Measurements from ENCODE around the gene PRPH. TPM values are rescaled to one million over a fixed set of nuclear protein-coding genes. Genes with fewer than 3 reads are reported as not detected.

Gene PRPH
- not detected in 2 replicates for total RNA-seq

DNA sequence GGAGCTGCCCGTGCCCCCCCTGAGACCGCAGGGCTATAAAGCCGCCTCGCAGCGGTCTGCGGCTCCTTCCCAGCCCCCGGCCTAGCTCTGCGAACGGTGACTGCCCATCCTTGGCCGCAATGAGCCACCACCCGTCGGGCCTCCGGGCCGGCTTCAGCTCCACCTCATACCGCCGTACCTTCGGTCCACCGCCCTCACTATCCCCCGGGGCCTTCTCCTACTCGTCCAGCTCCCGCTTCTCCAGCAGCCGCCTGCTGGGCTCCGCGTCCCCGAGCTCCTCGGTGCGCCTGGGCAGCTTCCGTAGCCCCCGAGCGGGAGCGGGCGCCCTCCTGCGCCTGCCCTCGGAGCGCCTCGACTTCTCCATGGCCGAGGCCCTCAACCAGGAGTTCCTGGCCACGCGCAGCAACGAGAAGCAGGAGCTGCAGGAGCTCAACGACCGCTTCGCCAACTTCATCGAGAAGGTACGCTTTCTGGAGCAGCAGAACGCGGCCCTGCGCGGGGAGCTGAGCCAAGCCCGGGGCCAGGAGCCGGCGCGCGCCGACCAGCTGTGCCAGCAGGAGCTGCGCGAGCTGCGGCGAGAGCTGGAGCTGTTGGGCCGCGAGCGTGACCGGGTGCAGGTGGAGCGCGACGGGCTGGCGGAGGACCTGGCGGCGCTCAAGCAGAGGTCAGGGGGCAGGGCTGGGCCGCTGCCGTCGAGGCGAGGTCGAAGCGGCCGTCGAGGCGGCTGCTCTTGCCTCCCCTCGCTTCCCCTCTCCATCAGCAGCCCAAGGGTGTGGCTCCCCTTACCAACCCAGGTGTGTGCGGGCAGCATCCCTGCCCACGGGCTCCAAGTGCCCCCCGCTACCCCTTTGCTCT is at the start of gene PRPH:
PRPH (plus strand) TSS at position 66 of the 855 bp plus-strand sequence; CDS start at position 120, 54 bp downstream.

GRCh38 chr12:49264873-49265792 is 29.8 kb upstream of the PRPH start, which contains the start of gene TUBA1C:
Gene TUBA1C, plus strand, starts transcription at chr12:49265082. Its CDS starts 100 bp downstream, at chr12:49265182.

GRCh38 chr12:49322708-49323523 is 28.0 kb downstream of the PRPH start, which contains the start of gene TROAP:
Gene TROAP, plus strand, starts transcription at chr12:49323255. Its CDS starts 354 bp downstream, at chr12:49323609.

GRCh38 chr12:49336645-49337584 is 42.0 kb downstream of the PRPH start, which contains the start of gene C1QL4:
Gene C1QL4, minus strand, starts transcription at chr12:49337188. Its CDS starts 711 bp downstream, at chr12:49336477.

GRCh38 chr12:49346659-49347310 is 51.8 kb downstream of the PRPH start, which contains the start of gene DNAJC22:
Gene DNAJC22, plus strand, starts transcription at chr12:49346888. Its CDS starts 1,985 bp downstream, at chr12:49348873.

Other genes starting within 250 kb of the PRPH start
- 32.1 and 41.2 TPM in 2 replicates for gene KMT2D, start 234.4 kb upstream of the PRPH start, total RNA-seq
- gene RHEBL1, start 225.2 kb upstream of the PRPH start, total RNA-seq: not detected in 2 replicates
- under 0.01 TPM in 1 of 2 replicates, not detected in the other for gene DHH, start 200.3 kb upstream of the PRPH start, total RNA-seq
- gene LMBR1L, start 184.3 kb upstream of the PRPH start, total RNA-seq: 41.3 and 81.3 TPM in 2 replicates
- gene TUBA1B, start 163.8 kb upstream of the PRPH start, total RNA-seq: 451 and 3,354 TPM in 2 replicates
- gene TUBA1A, start 106.1 kb upstream of the PRPH start, total RNA-seq: 180 and 234 TPM in 2 replicates
- 221 and 908 TPM in 2 replicates for gene TUBA1C, start 30.1 kb upstream of the PRPH start, total RNA-seq
- 2.7 and 7.6 TPM in 2 replicates for gene TROAP, start 28.1 kb downstream of the PRPH start, total RNA-seq
- not detected in 2 replicates for gene C1QL4, start 42.0 kb downstream of the PRPH start, total RNA-seq
- gene DNAJC22, start 51.7 kb downstream of the PRPH start, total RNA-seq: under 0.01 and 0.79 TPM in 2 replicates
- gene SPATS2, start 72.3 kb downstream of the PRPH start, total RNA-seq: 15.7 and 28.3 TPM in 2 replicates
- gene KCNH3, start 243.9 kb downstream of the PRPH start, total RNA-seq: 0.22 TPM in 1 of 2 replicates, not detected in the other

Data from placental epithelial cell (primary cell).